ENCODE results near the gene MARCHF11.

Gene MARCHF11

GRCh38 chr5:16131878-16132277 lies 47.7 kb downstream of the MARCHF11 start:
- no peak for DNase-seq (ENCODE audit: low read depth in 2 of 2)

GRCh38 chr5:16128944-16129343 lies 50.6 kb downstream of the MARCHF11 start:
- no peak for DNase-seq (ENCODE audit: low read depth in 2 of 2)

- DNase-seq (ENCODE audit: low read depth in 2 of 2) = no peak
These were observed 51.6 kb downstream of the MARCHF11 start for GRCh38 chr5:16127865-16128544.

- DNase-seq (ENCODE audit: low read depth in 2 of 2) = no peak
These were observed 59.0 kb downstream of the MARCHF11 start for GRCh38 chr5:16120579-16120978.

GRCh38 chr5:16119790-16120189 lies 59.8 kb downstream of the MARCHF11 start:
- no peak for DNase-seq (ENCODE audit: low read depth in 2 of 2)

GRCh38 chr5:16115140-16115539 lies 64.5 kb downstream of the MARCHF11 start:
- DNase-seq (ENCODE audit: low read depth in 2 of 2) = no peak

GRCh38 chr5:16108418-16108817 lies 71.2 kb downstream of the MARCHF11 start:
- no peak for DNase-seq (ENCODE audit: low read depth in 2 of 2)

- no peak for DNase-seq (ENCODE audit: low read depth in 2 of 2)
These were observed 74.6 kb downstream of the MARCHF11 start for GRCh38 chr5:16104961-16105360.

- DNase-seq (ENCODE audit: low read depth in 2 of 2) = no peak
These were observed 84.0 kb downstream of the MARCHF11 start for GRCh38 chr5:16095612-16096011.

GRCh38 chr5:16090270-16090669 lies 89.3 kb downstream of the MARCHF11 start:
- DNase-seq (ENCODE audit: low read depth in 2 of 2) = no peak

GRCh38 chr5:16082982-16083381 lies 96.6 kb downstream of the MARCHF11 start:
- no peak for DNase-seq (ENCODE audit: low read depth in 2 of 2)

- no peak for DNase-seq (ENCODE audit: low read depth in 2 of 2)
These were observed 97.5 kb downstream of the MARCHF11 start for GRCh38 chr5:16082053-16082452.

GRCh38 chr5:16081376-16081955 lies 98.1 kb downstream of the MARCHF11 start:
- no peak for DNase-seq (ENCODE audit: low read depth in 2 of 2)

GRCh38 chr5:16076657-16077056 lies 102.9 kb downstream of the MARCHF11 start:
- DNase-seq (ENCODE audit: low read depth in 2 of 2) = no peak

- DNase-seq (ENCODE audit: low read depth in 2 of 2) = no peak
These were observed 105.2 kb downstream of the MARCHF11 start for GRCh38 chr5:16074358-16074757.

GRCh38 chr5:16072616-16073015 lies 107.0 kb downstream of the MARCHF11 start:
- DNase-seq (ENCODE audit: low read depth in 2 of 2) = no peak

GRCh38 chr5:16067415-16067814 lies 112.2 kb downstream of the MARCHF11 start:
- DNase-seq (ENCODE audit: low read depth in 2 of 2) = no peak

- no peak for DNase-seq (ENCODE audit: low read depth in 2 of 2)
These were observed 112.8 kb downstream of the MARCHF11 start for GRCh38 chr5:16066810-16067209.

GRCh38 chr5:16066320-16066719 lies 113.3 kb downstream of the MARCHF11 start:
- DNase-seq (ENCODE audit: low read depth in 2 of 2) = no peak

GRCh38 chr5:16065831-16066230 lies 113.8 kb downstream of the MARCHF11 start:
- DNase-seq (ENCODE audit: low read depth in 2 of 2) = no peak

- no peak for DNase-seq (ENCODE audit: low read depth in 2 of 2)
These were observed 115.3 kb downstream of the MARCHF11 start for GRCh38 chr5:16064135-16064893.

GRCh38 chr5:16061163-16061562 lies 118.4 kb downstream of the MARCHF11 start:
- no peak for DNase-seq (ENCODE audit: low read depth in 2 of 2)

- no peak for DNase-seq (ENCODE audit: low read depth in 2 of 2)
These were observed 122.3 kb downstream of the MARCHF11 start for GRCh38 chr5:16057277-16057676.
